T-helper 1 cell treated with Interleukin-12 subunit alpha and Interleukin-12 subunit beta and Interleukin-4 antibody, amounts not matched to agents 30 μg/mL and 1 μg/mL, for 36 hours (primary cell): ENCODE results near the gene RIC8A.
A peak's percentile ranks its signal among the peaks of the same experiment; 100 is the strongest.

Experiments
- H3K27ac Mint-ChIP-seq: one replicate; pipeline ENCODE4 v1.8.0; 2021; ENCODE audit warnings: mild to moderate bottlenecking, mixed read lengths
- H3K27me3 Mint-ChIP-seq: one replicate; pipeline ENCODE4 v1.8.0; 2021; ENCODE audit warnings: low read depth, mixed read lengths
- H3K36me3 Mint-ChIP-seq: one replicate; pipeline ENCODE4 v1.8.0; 2021; ENCODE audit warnings: low read depth, mixed read lengths
- H3K4me1 Mint-ChIP-seq: one replicate; pipeline ENCODE4 v1.8.0; 2021; ENCODE audit warnings: low read depth, mixed read lengths
- H3K4me3 Mint-ChIP-seq: one replicate; pipeline ENCODE4 v1.8.0; 2021; ENCODE audit warnings: mild to moderate bottlenecking, moderate library complexity, mixed read lengths
- H3K9me3 Mint-ChIP-seq: one replicate; pipeline ENCODE4 v1.8.0; 2021; ENCODE audit warnings: mixed read lengths

Gene RIC8A

GRCh38 chr11:221539-221938 is 14.0 kb downstream of the RIC8A start:
- Mint-ChIP-seq H3K4me3 (no peak overlapping the region), H3K27ac (no peak overlapping the region), H3K27me3 (no peaks in the 10 kb centered on the region), H3K4me1 (peaks cover 10% of the 10 kb centered on the region), H3K36me3 (peaks cover 5% of the 10 kb centered on the region), H3K9me3 (no peaks in the 10 kb centered on the region)

GRCh38 chr11:221998-222789 is 14.7 kb downstream of the RIC8A start:
- no peak overlapping the region for H3K27ac Mint-ChIP-seq
- H3K4me3 Mint-ChIP-seq = no peak overlapping the region
- peaks cover 10% of the 10 kb centered on the region for H3K4me1 Mint-ChIP-seq
- H3K9me3 Mint-ChIP-seq = no peaks in the 10 kb centered on the region
- H3K27me3 Mint-ChIP-seq = no peaks in the 10 kb centered on the region
- peaks cover 5% of the 10 kb centered on the region for H3K36me3 Mint-ChIP-seq

GRCh38 chr11:223026-223789 is 15.7 kb downstream of the RIC8A start:
- peaks cover 5% of the 10 kb centered on the region for H3K36me3 Mint-ChIP-seq
- no peak overlapping the region for H3K4me3 Mint-ChIP-seq
- peaks cover 7% of the 10 kb centered on the region for H3K4me1 Mint-ChIP-seq
- no peaks in the 10 kb centered on the region for H3K27me3 Mint-ChIP-seq
- H3K9me3 Mint-ChIP-seq = no peaks in the 10 kb centered on the region
- no peak overlapping the region for H3K27ac Mint-ChIP-seq

- H3K36me3 Mint-ChIP-seq = peaks cover 5% of the 10 kb centered on the region
- H3K4me3 Mint-ChIP-seq = no peak overlapping the region
- H3K9me3 Mint-ChIP-seq = no peaks in the 10 kb centered on the region
Observed at GRCh38 chr11:223884-224283, 16.4 kb downstream of the RIC8A start.

GRCh38 chr11:224424-224823 is 16.9 kb downstream of the RIC8A start:
- Mint-ChIP-seq H3K36me3 (peaks cover 5% of the 10 kb centered on the region), H3K9me3 (no peaks in the 10 kb centered on the region), H3K4me1 (peaks cover 7% of the 10 kb centered on the region), H3K4me3 (no peak overlapping the region), H3K27me3 (no peaks in the 10 kb centered on the region), H3K27ac (no peak overlapping the region)

More at GRCh38 chr11:223884-224283, 16.4 kb downstream of the RIC8A start:
- no peak overlapping the region for H3K27ac Mint-ChIP-seq
- H3K4me1 Mint-ChIP-seq = peaks cover 7% of the 10 kb centered on the region
- no peaks in the 10 kb centered on the region for H3K27me3 Mint-ChIP-seq

GRCh38 chr11:225734-226453 is 18.4 kb downstream of the RIC8A start:
- Mint-ChIP-seq H3K4me1 (peaks cover 7% of the 10 kb centered on the region), H3K9me3 (no peaks in the 10 kb centered on the region), H3K4me3 (no peak overlapping the region)

DNA sequence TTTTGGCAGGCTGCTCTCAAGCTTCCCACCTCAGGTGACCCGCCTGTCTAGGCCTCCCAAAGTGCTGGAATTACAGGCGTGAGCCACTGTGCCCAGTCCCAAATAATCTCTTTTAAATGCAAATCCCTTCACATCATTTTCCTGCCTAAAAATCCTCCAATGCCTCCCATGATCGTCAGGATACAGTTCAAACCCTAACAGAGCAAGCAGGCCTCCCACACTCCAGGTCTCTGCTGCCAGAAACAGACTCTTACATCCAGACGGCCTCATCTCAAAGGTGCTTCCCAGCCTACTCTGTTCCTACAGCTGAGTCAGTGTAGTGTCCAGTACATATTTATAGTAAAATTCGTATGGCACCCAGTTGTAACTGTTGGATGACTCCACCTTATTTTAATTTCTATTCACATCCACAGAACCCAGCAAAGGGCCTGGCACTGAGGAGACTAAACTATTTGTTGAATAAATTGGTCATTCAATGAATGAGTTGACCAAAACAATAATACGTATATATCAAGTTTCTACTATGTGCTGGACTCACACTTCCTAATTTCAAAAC is 20.4 kb downstream of the RIC8A start:
- H3K4me1 Mint-ChIP-seq = peaks cover 7% of the 10 kb centered on the region
- H3K4me3 Mint-ChIP-seq = no peak overlapping the region
- H3K36me3 Mint-ChIP-seq = peaks cover 7% of the 10 kb centered on the region
- no peak overlapping the region for H3K27ac Mint-ChIP-seq
- H3K9me3 Mint-ChIP-seq = no peaks in the 10 kb centered on the region
- no peaks in the 10 kb centered on the region for H3K27me3 Mint-ChIP-seq

More at GRCh38 chr11:225734-226453, 18.4 kb downstream of the RIC8A start:
- peaks cover 7% of the 10 kb centered on the region for H3K36me3 Mint-ChIP-seq
- no peaks in the 10 kb centered on the region for H3K27me3 Mint-ChIP-seq
- H3K27ac Mint-ChIP-seq = no peak overlapping the region

GRCh38 chr11:230431-230830 is 22.9 kb downstream of the RIC8A start:
- H3K4me3 Mint-ChIP-seq = no peak overlapping the region
- H3K9me3 Mint-ChIP-seq = no peaks in the 10 kb centered on the region
- H3K27ac Mint-ChIP-seq = no peak overlapping the region
- H3K27me3 Mint-ChIP-seq = no peaks in the 10 kb centered on the region
- H3K36me3 Mint-ChIP-seq = peaks cover 4% of the 10 kb centered on the region
- peaks cover 12% of the 10 kb centered on the region for H3K4me1 Mint-ChIP-seq

DNA sequence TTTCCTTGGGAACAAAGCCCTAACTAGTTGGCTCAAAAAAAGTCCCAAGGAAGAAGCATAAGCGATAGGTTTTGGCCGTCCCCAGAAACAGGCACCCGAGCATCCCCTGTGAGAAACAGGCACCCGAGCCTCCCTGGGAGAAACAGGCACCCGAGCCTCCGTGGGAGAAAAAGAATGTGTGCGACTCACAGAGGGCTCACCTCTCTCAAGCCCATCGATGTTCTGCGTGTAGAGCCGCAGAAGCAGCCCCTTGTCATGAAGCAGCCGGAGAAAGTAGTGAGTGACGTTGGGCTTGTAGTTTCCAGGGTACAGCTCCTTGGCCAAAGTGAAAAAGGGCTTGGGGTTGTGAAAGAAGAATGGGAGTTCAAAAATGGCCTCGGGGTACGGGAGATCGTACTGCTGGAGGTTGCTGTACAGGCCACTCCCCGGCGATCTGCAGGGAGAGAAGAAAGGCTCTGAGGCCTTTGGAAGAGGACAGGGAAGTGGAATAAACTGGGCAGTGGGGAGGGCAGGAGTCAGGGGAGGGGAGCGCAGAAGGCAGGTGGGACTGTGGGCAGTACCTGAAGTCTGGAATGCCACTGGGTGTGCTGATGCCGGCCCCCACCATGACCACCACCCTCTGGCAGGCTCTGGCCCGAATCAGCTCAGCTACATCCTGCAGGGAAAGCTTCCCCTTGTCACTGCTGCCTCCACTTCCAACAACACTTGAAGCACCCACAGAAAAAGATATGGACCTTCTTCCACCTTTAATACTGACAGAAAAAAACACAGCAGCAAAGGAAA is 25.5 kb downstream of the RIC8A start:
- Mint-ChIP-seq H3K27me3 (no peaks in the 10 kb centered on the region), H3K36me3 (peaks cover 1% of the 10 kb centered on the region), H3K27ac (no peak overlapping the region), H3K9me3 (no peaks in the 10 kb centered on the region), H3K4me1 (peaks cover 16% of the 10 kb centered on the region), H3K4me3 (no peak overlapping the region)

- Mint-ChIP-seq H3K4me1 (peaks cover 36% of the 10 kb centered on the region), H3K27ac (peak overlapping the region; percentile 91), H3K27me3 (no peaks in the 10 kb centered on the region), H3K36me3 (peaks cover 7% of the 10 kb centered on the region), H3K4me3 (peak overlapping the region; percentile 97), H3K9me3 (no peaks in the 10 kb centered on the region)
Observed at GRCh38 chr11:235180-235579, 27.7 kb downstream of the RIC8A start.

- Mint-ChIP-seq H3K4me3 (peak overlapping the region; percentile 97), H3K27ac (peak overlapping the region; percentile 91), H3K4me1 (peaks cover 38% of the 10 kb centered on the region), H3K9me3 (no peaks in the 10 kb centered on the region), H3K27me3 (no peaks in the 10 kb centered on the region), H3K36me3 (peaks cover 10% of the 10 kb centered on the region)
Observed at GRCh38 chr11:235609-235996, 28.1 kb downstream of the RIC8A start.

GRCh38 chr11:235997-236773 is 28.7 kb downstream of the RIC8A start, which contains the start of gene SIRT3:
Gene SIRT3, minus strand, starts transcription at chr11:236342. Its CDS starts 14 bp downstream, at chr11:236328.
- H3K27ac Mint-ChIP-seq = peak within 1 kb of the TSS; percentile 99
- H3K4me3 Mint-ChIP-seq = peak within 1 kb of the TSS; percentile 97
- peaks cover 40% of the 10 kb centered on the region for H3K4me1 Mint-ChIP-seq
- H3K27me3 Mint-ChIP-seq = no peaks in the 10 kb centered on the region
- H3K9me3 Mint-ChIP-seq = no peaks in the 10 kb centered on the region
- H3K36me3 Mint-ChIP-seq = peaks cover 12% of the 10 kb centered on the region
